HepG2 (cell line): ENCODE data around the gene TOX2. TPM values are rescaled to one million over a fixed set of nuclear protein-coding genes. Genes with fewer than 3 reads are reported as not detected.
A peak's percentile ranks its signal among the peaks of the same experiment; 100 is the strongest.

ENCODE experiments used
- ATAC-seq: fragments of 200-7000 bp; cut with Tn5 transposase; 3 replicates; pipeline ENCODE4 v1.9.1; 2020; ENCODE audit warnings: mild to moderate bottlenecking, moderate library complexity
- BruUV-seq: library from RNA; stranded (reverse); fragments of 400-500 nt; replicated peaks from 2 replicates; lab custom pipeline; 2021; lab: Mats Ljungman, UMichigan
- CTCF ChIA-PET: fragments of 300-600 bp; formaldehyde crosslinking; extraction: SDS; loops from one replicate; lab custom pipeline; 2021; ENCODE audit warnings: low total read pairs, inconsistent platforms, low intra/inter-chr PET ratio; lab: Yijun Ruan, JAX
- POLR2A ChIA-PET: fragments of 350-600 bp; sonication (Branson Sonifier 250); formaldehyde crosslinking; loops from one replicate; lab custom pipeline; 2020; ENCODE audit warnings: antibody characterized with exemption, inconsistent platforms; lab: Yijun Ruan, JAX
- DNase-seq: peaks from one replicate; pipeline ENCODE4 v3.0.0-alpha.2; 2015; ENCODE audit warnings: low spot score
- FAIRE-seq: peaks from 3 replicates; lab custom pipeline; 2011; peaks lifted over from hg19 to GRCh38; lab: Jason Lieb, UNC
- H2AFZ ChIP-seq: one replicate; pipeline ENCODE4 v1.6.1; 2011; ENCODE audit warnings: low read length, inconsistent platforms
- H3K27ac ChIP-seq: fragments of 300-600 bp; 3 replicates; pipeline ENCODE4 v1.8.0; 2011; ENCODE audit warnings: mixed run types, mild to moderate bottlenecking, mixed read lengths, low read length, inconsistent platforms; ENCODE audit not compliant: insufficient read depth; ENCODE audit errors: extremely low read length
- H3K27me3 ChIP-seq, 2 experiments: fragments of 200-600 bp in 1 of 2; 2 replicates in 1 of 2; 3 replicates in 1 of 2; pipeline versions ENCODE4 v1.6.0 to v1.8.0; 2011; ENCODE audit warnings: low read length in 2 of 2, mild to moderate bottlenecking in 2 of 2, moderate library complexity in 2 of 2, inconsistent platforms in 1 of 2; ENCODE audit not compliant: insufficient read depth in 2 of 2, control insufficient read depth in 1 of 2
- H3K36me3 ChIP-seq, 2 experiments: fragments of 200-600 bp in 1 of 2; replicated peaks in 1 of 2; 2 replicates in 1 of 2; 3 replicates in 1 of 2; pipeline versions ENCODE4 v1.5.1 to v1.8.0; 2011; ENCODE audit warnings: low read length in 2 of 2, inconsistent platforms in 1 of 2; ENCODE audit not compliant: insufficient read depth in 2 of 2, control insufficient read depth in 1 of 2
- H3K4me1 ChIP-seq: 2 replicates; pipeline ENCODE4 v1.5.1; 2012; ENCODE audit warnings: low read length, inconsistent platforms; ENCODE audit not compliant: insufficient read depth
- H3K4me2 ChIP-seq: 2 replicates; pipeline ENCODE4 v1.6.0; 2011; ENCODE audit warnings: low read depth, low read length, inconsistent platforms
- H3K4me3 ChIP-seq, 3 experiments: fragments of 200-600 bp in 1 of 3; sonication (generic), shearing (Covaris generic) in 1 of 3; replicated peaks in 1 of 3; 2 replicates each; pipeline ENCODE4 v1.5.1; 2011 to 2016; ENCODE audit warnings: low read length in 3 of 3, inconsistent platforms in 2 of 3, low read depth in 2 of 3, mild to moderate bottlenecking in 2 of 3, control low read depth in 1 of 3, mixed read lengths in 1 of 3; ENCODE audit not compliant: insufficient read depth in 1 of 3
- H3K79me2 ChIP-seq: one replicate; pipeline ENCODE4 v1.6.1; 2011; ENCODE audit warnings: low read length, inconsistent platforms; ENCODE audit not compliant: insufficient read depth
- H3K9ac ChIP-seq: 2 replicates; pipeline ENCODE4 v1.6.0; 2011; ENCODE audit warnings: mild to moderate bottlenecking, low read depth, low read length, inconsistent platforms; ENCODE audit not compliant: insufficient read depth
- H3K9me3 ChIP-seq: 2 replicates; pipeline ENCODE4 v1.5.1; 2012; ENCODE audit warnings: mild to moderate bottlenecking, low read length
- H4K20me1 ChIP-seq: 2 replicates; pipeline ENCODE4 v1.6.0; 2011; ENCODE audit warnings: inconsistent platforms, mild to moderate bottlenecking, low read length, moderate library complexity; ENCODE audit not compliant: insufficient read depth
- ATF7 ChIP-seq, 2 experiments: fragments of 450-650 bp in 1 of 2; sonication (generic) in 1 of 2; formaldehyde crosslinking in 1 of 2; IDR thresholded peaks; 2 replicates each; pipeline versions ENCODE4 v1.4.0 to v1.6.1; 2016 to 2020; ENCODE audit warnings: antibody characterized with exemption in 1 of 2, mild to moderate bottlenecking in 1 of 2, missing genetic modification reagents in 1 of 2
- CEBPB ChIP-seq: IDR thresholded peaks from 2 replicates; pipeline ENCODE4 v1.6.1; 2011; ENCODE audit warnings: low read depth, low read length, improper control_type of control experiment, borderline replicate concordance
- CREB1 ChIP-seq, 2 experiments: fragments of 450-650 bp in 1 of 2; IDR thresholded peaks; 2 replicates each; pipeline ENCODE4 v1.6.1; 2016 to 2017; ENCODE audit warnings: control low read depth in 1 of 2, mild to moderate bottlenecking in 1 of 2, missing compliant biosample characterization in 1 of 2, missing genetic modification characterization in 1 of 2
- FOXK1 ChIP-seq: sonication (generic); formaldehyde crosslinking; IDR thresholded peaks from 2 replicates; pipeline ENCODE4 v1.4.0; 2020; ENCODE audit warnings: low read depth, missing genetic modification reagents, borderline replicate concordance
- PCBP2 ChIP-seq: fragments of 200-400 bp; formaldehyde crosslinking; optimal IDR thresholded peaks from 2 replicates; pipeline ENCODE3; 2018; ENCODE audit warnings: low read length, low read depth; ENCODE audit not compliant: poor library complexity, severe bottlenecking
- SPEN ChIP-seq: sonication (generic); formaldehyde crosslinking; IDR thresholded peaks from 2 replicates; pipeline ENCODE4 v1.5.1; 2020; ENCODE audit warnings: low read depth, mild to moderate bottlenecking, missing genetic modification reagents
- TBX2 ChIP-seq: sonication (generic); formaldehyde crosslinking; IDR thresholded peaks from 2 replicates; pipeline ENCODE4 v1.5.0; 2020; ENCODE audit warnings: missing genetic modification reagents, mild to moderate bottlenecking, borderline replicate concordance
- ZNF574 ChIP-seq: sonication (generic); formaldehyde crosslinking; IDR thresholded peaks from 2 replicates; pipeline ENCODE4 v1.4.0; 2020; ENCODE audit warnings: missing genetic modification reagents
- ZNF720 ChIP-seq: sonication (generic); formaldehyde crosslinking; IDR thresholded peaks from 2 replicates; pipeline ENCODE4 v1.4.0; 2020; ENCODE audit warnings: missing genetic modification reagents
- ZNF800 ChIP-seq: sonication (generic); formaldehyde crosslinking; IDR thresholded peaks from 2 replicates; pipeline ENCODE4 v1.4.0; 2020; ENCODE audit warnings: missing genetic modification reagents
- WGBS: methylation state at CpG from one replicate; pipeline ENCODE4 v1.1.6; 2017; ENCODE audit warnings: low lambda C conversion rate; 5-methylcytosine and 5-hydroxymethylcytosine counted together
- in situ Hi-C: cut with HindIII; loops from 2 replicates; pipeline ENCODE4 v1.10.0; 2017; ENCODE audit warnings: low pct_unique_long_range_greater_than_20kb; ENCODE audit not compliant: extremely low pct_ligation_motif_present
- intact Hi-C: fragments of 100-400 bp; cut with micrococcal nuclease; formaldehyde crosslinking; loops from one replicate; pipeline ENCODE4 v1.10.0; 2022; ENCODE audit not compliant: unreplicated experiment
- polyA plus RNA-seq, 8 experiments: library from polyadenylated mRNA; depleted of rRNA in 3 of 8; stranded (reverse) in 7 of 8; unstranded in 1 of 8; fragments of >200 nt; fragmentation: Illumina TruSeq in 4 of 8; extraction: Trizol in 4 of 8; gene quantifications; 2 replicates each; pipeline versions ENCODE4 v1.2.1 to v1.2.3, GENCODE V29; 2011 to 2016; ENCODE audit warnings: low read depth in 4 of 8, missing spikeins in 1 of 8, mixed read lengths in 1 of 8; ENCODE audit not compliant: insufficient read depth in 1 of 8
- total RNA-seq, 5 experiments: library from RNA; depleted of rRNA; stranded (reverse); fragments of >200 nt; fragmentation: Illumina TruSeq; extraction: Trizol; gene quantifications; 2 replicates each; pipeline ENCODE4 v1.2.3, GENCODE V29; 2016; ENCODE audit warnings: low read depth in 1 of 5

Gene TOX2
- total and polyA plus RNA-seq, 2 of the 13 experiments (the other 11 are each of a cell fraction or from before 2014, with no cell fraction given): not detected

GRCh38 chr20:43999848-44000247, 85.2 kb downstream of the TOX2 start:
- ChIA-PET POLR2A (no interaction called here), CTCF (no interaction called here)
- 0 out of 5 replicates have a peak, but pooled peaks cover 0 to 2% of the 10 kb centered on the region in 2 experiments for H3K27me3 ChIP-seq
- no peak overlapping the region for H3K4me2 ChIP-seq
- H3K79me2 ChIP-seq: no peaks in the 10 kb centered on the region
- no peaks in the 10 kb centered on the region for H3K36me3 ChIP-seq
- intact Hi-C loops (no loop called here), in situ Hi-C loops (no loop called here)
- 2% methylated on average over 4 of the region's 4 CpGs for WGBS
- H3K9me3 ChIP-seq: no peaks in the 10 kb centered on the region
- no peak overlapping the region for H3K4me3 ChIP-seq
- H3K27ac ChIP-seq: no peak overlapping the region
- TF ChIP-seq PCBP2 (no peak), ATF7 (IDR thresholded peaks at IDR 0.05) (peak; percentile 98), ATF7 (CRISPR knock-in tag; IDR thresholded peaks at IDR 0.05) (no peak), CREB1 (IDR thresholded peaks at IDR 0.05) (peak; percentile 98), CREB1 (CRISPR knock-in tag; IDR thresholded peaks at IDR 0.05) (no peak)
- TF ChIP-seq, all 625 proteins: peak for 2
- Histone ChIP-seq H2AFZ (no peak overlapping the region), H3K9ac (no peak overlapping the region), H3K4me1 (no peaks in the 10 kb centered on the region), H4K20me1 (no peaks in the 10 kb centered on the region)
- BruUV-seq: no TSS peak
- ATAC-seq: no peak
- FAIRE-seq: peak; percentile 51
- DNase-seq: no peak

- no peak overlapping the region for H3K4me3 ChIP-seq
- H3K9ac ChIP-seq: no peak overlapping the region
- in situ Hi-C loops (no loop called here), intact Hi-C loops (no loop called here)
- FAIRE-seq (peak; percentile 30), DNase-seq (no peak), ATAC-seq (no peak)
- no TSS peak for BruUV-seq
- no peaks in the 10 kb centered on the region for H3K79me2 ChIP-seq
- no peaks in the 10 kb centered on the region for H4K20me1 ChIP-seq
- H3K36me3 ChIP-seq: no peaks in the 10 kb centered on the region
- CTCF ChIA-PET: no interaction called here
- 3% methylated on average over 6 of the region's 6 CpGs for WGBS
- H2AFZ ChIP-seq: no peak overlapping the region
- peaks cover 0 to 2% of the 10 kb centered on the region in 2 experiments; a peak in 1 of 5 replicates for H3K27me3 ChIP-seq
- H3K27ac ChIP-seq: no peak overlapping the region
- no peaks in the 10 kb centered on the region for H3K9me3 ChIP-seq
- no peak overlapping the region for H3K4me2 ChIP-seq
- POLR2A ChIA-PET: no interaction called here
- H3K4me1 ChIP-seq: no peaks in the 10 kb centered on the region
- no peak for TF ChIP-seq ZNF720
- no peak for TF ChIP-seq FOXK1 (CRISPR knock-in tag)
- TF ChIP-seq ZNF800 (CRISPR knock-in tag): no peak
- TF ChIP-seq SPEN (CRISPR knock-in tag): no peak
- TF ChIP-seq CEBPB: no peak
- no peak for TF ChIP-seq ZNF574 (CRISPR knock-in tag)
- TF ChIP-seq TBX2 (CRISPR knock-in tag): no peak
Measured at GRCh38 chr20:44001667-44002596, 87.3 kb downstream of the TOX2 start.
